ENCODE measurements around the gene SCAF8. TPM values are rescaled to one million over a fixed set of nuclear protein-coding genes. Genes with fewer than 3 reads are reported as not detected.

The SCAF8 gene
- total RNA-seq, 1 donor, result 47.6 TPM

DNA sequence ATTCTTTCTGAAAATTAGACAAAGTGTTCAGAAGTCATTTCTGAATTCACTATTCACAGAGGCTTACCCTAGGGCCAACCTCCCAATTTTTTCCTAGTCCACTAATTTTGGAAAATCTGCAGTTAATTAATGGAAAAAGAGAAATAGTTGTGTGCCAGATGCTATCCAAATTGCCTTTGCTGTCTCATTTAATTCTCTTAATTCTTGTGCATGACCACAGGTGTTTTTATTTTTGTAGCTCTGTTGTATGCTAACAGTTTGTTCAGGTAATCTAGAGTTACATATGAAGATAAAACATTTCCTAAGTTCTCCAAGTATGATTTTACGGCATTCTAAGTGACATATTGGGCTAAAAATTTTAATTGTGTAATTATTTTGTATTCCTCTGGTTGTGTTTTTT lies 96.8 kb downstream of the SCAF8 start:
- TF ChIP-seq, protein P1, sequence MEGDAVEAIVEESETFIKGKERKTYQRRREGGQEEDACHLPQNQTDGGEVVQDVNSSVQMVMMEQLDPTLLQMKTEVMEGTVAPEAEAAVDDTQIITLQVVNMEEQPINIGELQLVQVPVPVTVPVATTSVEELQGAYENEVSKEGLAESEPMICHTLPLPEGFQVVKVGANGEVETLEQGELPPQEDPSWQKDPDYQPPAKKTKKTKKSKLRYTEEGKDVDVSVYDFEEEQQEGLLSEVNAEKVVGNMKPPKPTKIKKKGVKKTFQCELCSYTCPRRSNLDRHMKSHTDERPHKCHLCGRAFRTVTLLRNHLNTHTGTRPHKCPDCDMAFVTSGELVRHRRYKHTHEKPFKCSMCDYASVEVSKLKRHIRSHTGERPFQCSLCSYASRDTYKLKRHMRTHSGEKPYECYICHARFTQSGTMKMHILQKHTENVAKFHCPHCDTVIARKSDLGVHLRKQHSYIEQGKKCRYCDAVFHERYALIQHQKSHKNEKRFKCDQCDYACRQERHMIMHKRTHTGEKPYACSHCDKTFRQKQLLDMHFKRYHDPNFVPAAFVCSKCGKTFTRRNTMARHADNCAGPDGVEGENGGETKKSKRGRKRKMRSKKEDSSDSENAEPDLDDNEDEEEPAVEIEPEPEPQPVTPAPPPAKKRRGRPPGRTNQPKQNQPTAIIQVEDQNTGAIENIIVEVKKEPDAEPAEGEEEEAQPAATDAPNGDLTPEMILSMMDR (IDR thresholded peaks at IDR 0.05; ENCODE audit: insufficient read depth, low read length), result no peak
- H3K4me3 ChIP-seq (ENCODE audit: low read depth, low read length), result no peak overlapping the region
- DNase-seq (ENCODE audit: low read depth), result no peak

DNA sequence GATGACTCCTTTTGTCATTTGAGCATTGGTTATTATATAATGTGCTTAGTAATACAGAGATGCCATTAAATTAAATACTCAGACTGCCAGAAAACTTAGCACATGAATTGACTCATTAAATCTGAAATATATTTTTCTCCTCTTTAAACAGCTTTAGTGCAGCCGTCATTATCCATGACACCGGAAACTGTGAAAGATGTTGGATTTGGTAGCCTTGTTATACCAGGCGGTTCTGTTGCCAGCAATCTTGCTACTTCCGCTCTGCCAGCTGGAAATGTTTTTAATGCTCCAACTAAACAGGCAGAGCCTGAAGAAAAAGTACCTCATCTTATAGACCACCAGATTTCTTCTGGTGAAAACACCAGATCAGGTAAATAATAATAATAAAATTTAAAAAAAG lies 97.6 kb downstream of the SCAF8 start:
- TF ChIP-seq, protein P1 (IDR thresholded peaks at IDR 0.05; ENCODE audit: insufficient read depth, low read length), result no peak
- no peak for DNase-seq (ENCODE audit: low read depth)
- H3K4me3 ChIP-seq (ENCODE audit: low read depth, low read length), result no peak overlapping the region

DNA sequence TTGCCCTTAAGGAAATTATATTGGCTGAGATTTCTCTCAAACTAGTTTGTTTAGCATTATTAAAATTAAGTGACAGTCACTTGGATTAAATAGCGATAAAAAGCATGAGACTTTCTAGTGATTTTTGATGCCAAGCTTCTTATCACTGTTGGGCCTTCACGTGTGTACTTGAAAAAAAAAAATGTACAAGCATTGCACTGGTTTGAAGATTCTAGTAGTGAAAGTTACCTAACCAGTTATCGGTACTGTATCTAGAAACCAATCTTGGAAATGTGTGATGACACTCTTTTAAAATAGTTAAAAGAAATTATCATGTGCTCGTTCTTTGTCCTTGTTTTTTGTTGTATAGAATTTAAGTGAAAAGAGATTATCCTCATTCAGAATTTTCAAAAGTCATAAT lies 102.1 kb downstream of the SCAF8 start:
- TF ChIP-seq, protein P1 (IDR thresholded peaks at IDR 0.05; ENCODE audit: insufficient read depth, low read length), result no peak

DNA sequence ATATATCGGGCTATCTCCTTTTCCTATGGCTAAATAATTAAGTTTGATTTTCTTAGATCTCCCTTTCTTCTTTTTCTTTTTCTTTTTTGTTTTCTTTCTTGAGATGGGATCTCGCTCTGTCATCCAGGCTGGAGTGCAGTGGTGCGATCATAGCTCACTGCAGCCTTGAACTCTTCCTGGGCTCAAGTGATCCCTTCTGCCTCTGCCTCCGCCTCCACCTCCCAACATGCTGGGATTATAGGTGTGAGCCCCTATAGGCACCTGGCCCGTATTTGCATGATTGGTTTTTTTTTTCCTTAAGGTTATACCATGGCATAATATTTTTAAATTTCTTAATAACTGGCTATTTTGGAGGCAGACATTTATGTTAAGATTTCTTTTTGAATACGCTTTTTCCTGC lies 106.3 kb downstream of the SCAF8 start:
- DNase-seq (ENCODE audit: low read depth), result no peak
- TF ChIP-seq, protein P1 (IDR thresholded peaks at IDR 0.05; ENCODE audit: insufficient read depth, low read length), result no peak
- H3K4me3 ChIP-seq (ENCODE audit: low read depth, low read length), result no peak overlapping the region

More for the DNA sequence above, 102.1 kb downstream of the SCAF8 start:
- DNase-seq (ENCODE audit: low read depth), result no peak
- no peak overlapping the region for H3K4me3 ChIP-seq (ENCODE audit: low read depth, low read length)

DNA sequence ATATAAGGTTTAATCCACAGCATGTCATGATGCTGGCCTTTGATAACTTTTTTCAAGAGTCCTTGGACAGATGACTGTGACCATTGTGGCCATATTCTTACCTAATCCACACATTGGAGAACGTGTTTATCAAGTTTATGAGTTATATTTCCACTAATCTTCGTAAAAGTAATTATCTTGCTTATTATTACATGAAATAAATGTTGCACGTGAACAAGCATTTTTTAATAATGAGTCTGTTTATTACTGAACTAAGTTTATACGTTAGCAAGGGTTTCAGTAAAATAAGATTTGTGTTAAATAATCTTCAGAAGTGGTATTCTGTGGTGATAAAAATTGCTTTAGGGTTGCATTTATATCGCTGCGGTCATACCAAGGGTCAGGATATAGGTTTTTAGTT lies 107.1 kb downstream of the SCAF8 start:
- no peak overlapping the region for H3K4me3 ChIP-seq (ENCODE audit: low read depth, low read length)
- no peak for DNase-seq (ENCODE audit: low read depth)
- TF ChIP-seq, protein P1 (IDR thresholded peaks at IDR 0.05; ENCODE audit: insufficient read depth, low read length), result no peak

DNA sequence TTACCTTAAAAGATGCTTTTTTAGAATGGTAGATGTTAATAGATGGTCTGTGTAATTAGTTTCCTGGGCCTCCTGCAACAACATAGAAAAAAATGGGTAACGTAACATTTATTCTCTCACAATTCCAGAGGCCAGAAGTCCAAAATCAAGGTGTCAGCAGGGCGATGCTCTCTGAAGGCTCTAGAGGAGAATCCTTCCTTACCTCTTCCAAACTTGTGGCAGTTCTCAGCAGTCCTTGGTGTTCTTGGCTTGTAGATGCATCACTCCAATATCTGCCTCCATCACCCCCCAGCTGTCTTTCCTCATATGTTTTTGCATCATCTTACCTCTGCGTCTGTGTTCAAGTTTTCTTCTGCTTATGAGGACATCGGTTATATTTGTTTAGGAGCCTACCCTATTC lies 107.9 kb downstream of the SCAF8 start:
- DNase-seq (ENCODE audit: low read depth), result no peak

DNA sequence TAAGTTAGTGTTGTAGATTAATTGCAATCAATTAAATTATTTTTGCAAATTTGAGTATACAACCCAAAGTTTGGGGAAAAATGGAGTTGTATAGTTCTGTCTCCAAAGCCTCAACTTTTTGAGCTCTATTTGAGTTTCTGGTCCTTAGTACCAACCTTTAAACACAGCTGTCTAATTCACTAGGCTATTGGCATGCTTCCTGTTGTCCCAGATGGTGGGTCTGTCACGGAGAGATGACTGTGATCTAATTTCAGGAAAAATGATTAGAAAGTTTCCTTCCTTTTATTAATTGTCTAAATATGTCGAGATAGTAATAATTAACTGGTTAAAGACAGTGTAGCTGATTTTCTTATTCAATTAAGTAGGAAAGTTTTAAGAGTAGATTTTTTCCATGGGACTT lies 109.6 kb downstream of the SCAF8 start:
- DNase-seq (ENCODE audit: low read depth), result no peak
- TF ChIP-seq, protein P1 (IDR thresholded peaks at IDR 0.05; ENCODE audit: insufficient read depth, low read length), result no peak

More for the DNA sequence above, 107.9 kb downstream of the SCAF8 start:
- TF ChIP-seq, protein P1 (IDR thresholded peaks at IDR 0.05; ENCODE audit: insufficient read depth, low read length), result no peak
- H3K4me3 ChIP-seq (ENCODE audit: low read depth, low read length), result no peak overlapping the region

More for the DNA sequence above, 109.6 kb downstream of the SCAF8 start:
- H3K4me3 ChIP-seq (ENCODE audit: low read depth, low read length), result no peak overlapping the region
